Natural killer cell treated with Interleukin-12 subunit alpha and Interleukin-12 subunit beta and Interleukin-15 and Interleukin-18, amount 100 ng/mL, for 72 hours (primary cell): ENCODE data around the gene CYB561D1. TPM values are rescaled to one million over a fixed set of nuclear protein-coding genes. Genes with fewer than 3 reads are reported as not detected.
"Not testable (repeated sequence)": the region's sequence is repeated elsewhere in the genome, so short reads cannot be mapped to it uniquely, and the experiment has no call there.

ENCODE experiments used
- ATAC-seq, 2 donors: fragments of 150-1000 bp; cut with Tn5 transposase in 1 of 2; sonication (Bioruptor Pico), chemical (Tn5 transposase) in 1 of 2; 2 replicates each; pipeline ENCODE4 v1.10.0; 2021
- DNase-seq: peaks from one replicate; pipeline ENCODE4 v3.0.0; 2022; ENCODE audit warnings: low spot score
- H3K27ac Mint-ChIP-seq, 2 donors: 1 replicate in 1 of 2; 2 replicates in 1 of 2; pipeline ENCODE4 v1.8.0; 2022; ENCODE audit warnings: mixed read lengths in 2 of 2, mild to moderate bottlenecking in 1 of 2, moderate library complexity in 1 of 2
- H3K27me3 Mint-ChIP-seq, 2 donors: 1 replicate in 1 of 2; 2 replicates in 1 of 2; pipeline ENCODE4 v1.8.0; 2022; ENCODE audit warnings: mixed read lengths in 2 of 2
- H3K36me3 Mint-ChIP-seq: one replicate; pipeline ENCODE4 v1.8.0; 2022; ENCODE audit warnings: mixed read lengths
- H3K4me1 Mint-ChIP-seq, 2 donors: 1 replicate in 1 of 2; 2 replicates in 1 of 2; pipeline ENCODE4 v1.8.0; 2022; ENCODE audit warnings: low read depth in 2 of 2, mixed read lengths in 2 of 2, mild to moderate bottlenecking in 1 of 2
- H3K4me3 Mint-ChIP-seq: one replicate; pipeline ENCODE4 v1.8.0; 2022; ENCODE audit warnings: mixed read lengths
- H3K9me3 Mint-ChIP-seq: 2 replicates; pipeline ENCODE4 v1.8.0; 2022; ENCODE audit warnings: mixed read lengths
- total RNA-seq, 2 donors: library from RNA; stranded (reverse); gene quantifications; one replicate each; pipeline ENCODE4 v1.2.3, GENCODE V29; 2022

The CYB561D1 gene, protein sequence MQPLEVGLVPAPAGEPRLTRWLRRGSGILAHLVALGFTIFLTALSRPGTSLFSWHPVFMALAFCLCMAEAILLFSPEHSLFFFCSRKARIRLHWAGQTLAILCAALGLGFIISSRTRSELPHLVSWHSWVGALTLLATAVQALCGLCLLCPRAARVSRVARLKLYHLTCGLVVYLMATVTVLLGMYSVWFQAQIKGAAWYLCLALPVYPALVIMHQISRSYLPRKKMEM
- total RNA-seq: 10 to 100 TPM; 13.1 to 18.7 TPM

DNA sequence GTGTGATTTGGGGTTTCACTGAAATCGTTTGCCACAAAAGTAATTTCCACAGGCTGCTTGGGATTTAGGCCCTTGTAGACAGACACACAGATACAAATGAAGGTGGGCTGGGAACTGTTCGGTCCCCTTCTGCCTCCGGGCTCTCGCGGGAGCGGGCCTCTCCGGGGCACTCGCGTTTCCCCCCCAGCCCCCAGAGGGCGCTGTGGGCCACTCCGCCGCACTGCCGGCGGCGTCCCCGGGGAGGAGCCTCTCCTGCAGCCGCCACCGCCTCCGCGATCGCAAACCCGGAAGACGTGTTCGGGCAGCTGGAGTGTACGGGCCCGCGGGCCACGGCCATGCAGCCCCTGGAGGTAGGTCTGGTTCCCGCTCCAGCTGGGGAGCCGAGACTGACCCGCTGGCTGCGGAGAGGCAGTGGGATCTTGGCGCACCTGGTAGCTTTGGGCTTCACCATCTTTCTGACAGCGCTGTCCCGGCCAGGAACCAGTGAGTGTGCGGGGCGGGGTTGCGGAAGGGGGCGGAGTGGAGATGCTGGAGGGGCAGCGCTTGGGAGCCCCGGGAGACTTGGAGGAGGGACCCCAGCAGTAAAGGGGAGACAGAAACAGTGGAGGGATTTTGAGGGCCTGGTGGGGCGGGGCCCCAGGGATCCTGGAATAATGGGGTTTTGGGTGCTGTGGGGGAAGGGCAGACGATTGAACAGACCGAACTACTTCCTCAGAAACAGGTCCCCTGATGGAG, at the start of gene CYB561D1:
Gene CYB561D1 (plus strand): TSS at position 290 of the 735 bp plus-strand sequence. CDS start 46 bp downstream, at position 336.
- H3K4me1 Mint-ChIP-seq: peaks cover 21 to 24% of the 10 kb centered on the region in 2 donors
- H3K27me3 Mint-ChIP-seq: no peaks in the 10 kb centered on the region
- peak within 1 kb of the TSS; percentile 69 to 86 for H3K27ac Mint-ChIP-seq
- no peaks in the 10 kb centered on the region for H3K9me3 Mint-ChIP-seq
- peak; percentile 95 to 96 for ATAC-seq
- peaks cover 7% of the 10 kb centered on the region for H3K36me3 Mint-ChIP-seq
- DNase-seq: peak; percentile 91
- peak within 1 kb of the TSS; percentile 94 for H3K4me3 Mint-ChIP-seq

DNA sequence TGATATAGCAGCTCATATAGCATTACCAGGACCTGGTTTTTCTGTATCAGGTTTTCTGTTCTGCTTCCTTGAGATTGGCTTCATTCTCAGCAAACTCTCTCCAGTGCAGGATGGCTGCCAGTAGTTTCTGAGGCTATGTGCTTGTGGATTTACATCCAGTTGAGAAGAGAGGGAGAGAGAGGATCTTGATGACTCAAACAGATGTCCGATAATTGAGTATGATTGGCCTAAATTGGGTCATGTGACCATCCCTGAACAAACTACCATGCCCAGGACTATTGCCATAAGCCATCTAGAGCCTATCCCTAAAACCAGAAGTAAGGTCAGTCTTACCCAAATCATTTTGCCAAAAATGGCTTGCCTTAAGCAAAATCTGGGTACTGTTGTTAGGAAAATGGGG, 49.5 kb upstream of the CYB561D1 start:
- H3K27ac Mint-ChIP-seq: no peak overlapping the region
- no peaks in the 10 kb centered on the region for H3K36me3 Mint-ChIP-seq
- no peaks in the 10 kb centered on the region for H3K4me1 Mint-ChIP-seq
- no peak overlapping the region for H3K4me3 Mint-ChIP-seq
- DNase-seq (no peak), ATAC-seq (no peak)
- no peaks in the 10 kb centered on the region for H3K9me3 Mint-ChIP-seq
- H3K27me3 Mint-ChIP-seq: peaks cover 11 to 15% of the 10 kb centered on the region in 2 donors

- peaks cover 18 to 25% of the 10 kb centered on the region in 2 donors for H3K27me3 Mint-ChIP-seq
- H3K9me3 Mint-ChIP-seq, H3K4me3 Mint-ChIP-seq, DNase-seq, H3K4me1 Mint-ChIP-seq, H3K27ac Mint-ChIP-seq, ATAC-seq, H3K36me3 Mint-ChIP-seq: not testable (repeated sequence)
These were observed 47.8 kb upstream of the CYB561D1 start for GRCh38 chr1:109445949-109446695.

- no peak overlapping the region for H3K4me3 Mint-ChIP-seq
- DNase-seq (no peak), ATAC-seq (no peak)
- no peaks in the 10 kb centered on the region for H3K36me3 Mint-ChIP-seq
- H3K4me1 Mint-ChIP-seq: no peaks in the 10 kb centered on the region
- H3K27ac Mint-ChIP-seq: no peak overlapping the region
- H3K27me3 Mint-ChIP-seq: peaks cover 21 to 31% of the 10 kb centered on the region in 2 donors
- no peaks in the 10 kb centered on the region for H3K9me3 Mint-ChIP-seq
These were observed 46.4 kb upstream of the CYB561D1 start for GRCh38 chr1:109447524-109447923.

- no peak overlapping the region for H3K27ac Mint-ChIP-seq
These were observed 39.3 kb upstream of the CYB561D1 start for GRCh38 chr1:109454497-109455133.

GRCh38 chr1:109457819-109458218, 36.1 kb upstream of the CYB561D1 start:
- Mint-ChIP-seq H3K36me3 (peaks cover 10% of the 10 kb centered on the region), H3K27me3 (peaks cover 37 to 38% of the 10 kb centered on the region in 2 donors), H3K9me3 (no peaks in the 10 kb centered on the region), H3K4me3 (no peak overlapping the region), H3K27ac (no peak overlapping the region), H3K4me1 (no peaks in the 10 kb centered on the region)
- no peak for ATAC-seq
- no peak for DNase-seq

More at GRCh38 chr1:109454497-109455133, 39.3 kb upstream of the CYB561D1 start:
- H3K9me3 Mint-ChIP-seq: no peaks in the 10 kb centered on the region
- H3K4me1 Mint-ChIP-seq: no peaks in the 10 kb centered on the region
- H3K36me3 Mint-ChIP-seq: peaks cover 10% of the 10 kb centered on the region
- no peak overlapping the region for H3K4me3 Mint-ChIP-seq
- DNase-seq: no peak
- ATAC-seq: no peak
- H3K27me3 Mint-ChIP-seq: peaks cover 30 to 34% of the 10 kb centered on the region in 2 donors

DNA sequence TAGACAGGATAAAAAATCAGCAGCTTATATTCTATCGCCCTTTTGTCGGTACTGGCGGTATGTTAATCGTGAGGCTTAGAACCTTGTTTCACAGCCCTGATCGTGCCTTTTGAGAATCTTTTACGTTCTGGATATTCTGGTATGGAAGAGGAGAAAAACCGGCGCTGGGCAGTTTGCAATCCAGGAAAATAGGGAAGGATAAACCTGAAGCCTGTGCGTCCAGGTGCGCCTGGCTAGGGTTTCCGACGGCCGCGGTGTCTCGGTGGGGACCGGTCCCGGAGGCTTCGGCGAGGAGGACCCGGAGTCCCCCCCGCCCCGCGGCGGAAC, 27.8 kb upstream of the CYB561D1 start:
- ATAC-seq (no peak), DNase-seq (no peak)
- Mint-ChIP-seq H3K4me3 (peak overlapping the region; percentile 66), H3K4me1 (peaks cover 0 to 3% of the 10 kb centered on the region in 2 donors), H3K27me3 (peaks cover 57 to 67% of the 10 kb centered on the region in 2 donors), H3K36me3 (no peaks in the 10 kb centered on the region), H3K27ac (no peak overlapping the region), H3K9me3 (no peaks in the 10 kb centered on the region)

- DNase-seq (no peak), ATAC-seq (peak; percentile 56 to 66)
- Mint-ChIP-seq H3K9me3 (no peaks in the 10 kb centered on the region), H3K27ac (no peak within 1 kb of the TSS), H3K36me3 (no peaks in the 10 kb centered on the region), H3K27me3 (peaks cover 53 to 63% of the 10 kb centered on the region in 2 donors), H3K4me1 (peaks cover 0 to 3% of the 10 kb centered on the region in 2 donors), H3K4me3 (peak within 1 kb of the TSS; percentile 66)
These were observed 27.2 kb upstream of the CYB561D1 start, which contains the start of gene SYPL2 for GRCh38 chr1:109466452-109467300. SYPL2 (plus strand) TSS chr1:109466546; CDS start chr1:109466844, 298 bp downstream.

DNA sequence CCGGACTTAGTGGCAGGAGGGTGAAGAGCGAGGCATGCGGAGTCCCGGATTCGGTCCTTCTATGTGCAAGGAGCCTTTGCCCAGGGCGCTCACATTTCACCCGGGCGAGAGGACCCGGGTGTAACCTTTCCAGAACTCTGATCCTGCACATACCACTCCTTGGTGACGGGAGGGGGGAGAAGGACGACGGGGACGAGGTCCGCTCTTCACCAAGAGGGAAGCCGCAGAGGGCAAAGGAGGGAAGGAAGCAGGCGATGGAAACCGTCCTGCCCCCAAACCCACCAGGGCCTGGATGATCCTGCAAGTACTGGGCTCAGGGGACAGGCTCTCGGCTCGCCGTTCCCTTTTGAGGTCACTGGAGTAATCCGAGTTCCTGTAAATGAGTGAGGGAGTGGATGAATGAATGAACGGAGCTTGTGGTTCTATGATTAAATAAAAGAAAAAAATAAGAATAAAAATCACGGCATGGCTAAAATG, 26.6 kb upstream of the CYB561D1 start:
- H3K9me3 Mint-ChIP-seq: no peaks in the 10 kb centered on the region
- DNase-seq (no peak), ATAC-seq (peak in 1 of 2 donors; percentile 5)
- H3K4me1 Mint-ChIP-seq: peaks cover 0 to 3% of the 10 kb centered on the region in 2 donors
- no peak overlapping the region for H3K4me3 Mint-ChIP-seq
- no peaks in the 10 kb centered on the region for H3K36me3 Mint-ChIP-seq
- H3K27ac Mint-ChIP-seq: no peak overlapping the region
- H3K27me3 Mint-ChIP-seq: peaks cover 50 to 59% of the 10 kb centered on the region in 2 donors

DNA sequence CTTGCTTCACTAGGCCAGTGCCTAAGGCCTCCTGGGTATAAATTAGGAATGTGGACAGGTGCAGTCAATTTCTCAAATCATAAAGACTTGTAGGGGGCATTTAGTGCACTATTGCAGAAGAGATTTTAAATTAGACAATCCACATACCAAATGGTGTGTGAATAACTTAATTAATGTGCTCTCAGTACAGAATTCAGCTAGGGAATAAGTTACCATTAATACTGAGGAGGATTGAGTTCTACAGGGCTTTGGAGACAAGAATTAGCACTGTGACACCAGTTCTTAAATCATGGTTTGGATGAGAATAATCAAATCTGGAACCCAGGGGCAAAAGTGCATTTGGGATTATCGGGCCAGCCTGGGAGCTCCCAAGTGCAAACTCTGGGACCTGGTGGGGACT, 25.8 kb upstream of the CYB561D1 start:
- peaks cover 50 to 60% of the 10 kb centered on the region in 2 donors for H3K27me3 Mint-ChIP-seq
- no peak for ATAC-seq
- DNase-seq: no peak
- no peak overlapping the region for H3K27ac Mint-ChIP-seq
- H3K4me1 Mint-ChIP-seq: peaks cover 0 to 3% of the 10 kb centered on the region in 2 donors
- no peak overlapping the region for H3K4me3 Mint-ChIP-seq
- no peaks in the 10 kb centered on the region for H3K36me3 Mint-ChIP-seq
- H3K9me3 Mint-ChIP-seq: no peaks in the 10 kb centered on the region

GRCh38 chr1:109468903-109469302, 25.0 kb upstream of the CYB561D1 start:
- no peaks in the 10 kb centered on the region for H3K9me3 Mint-ChIP-seq
- H3K36me3 Mint-ChIP-seq: no peaks in the 10 kb centered on the region
- H3K4me1 Mint-ChIP-seq: peaks cover 0 to 3% of the 10 kb centered on the region in 2 donors
- H3K27ac Mint-ChIP-seq: no peak overlapping the region
- H3K27me3 Mint-ChIP-seq: peaks cover 52 to 61% of the 10 kb centered on the region in 2 donors
- DNase-seq (no peak), ATAC-seq (no peak)
- no peak overlapping the region for H3K4me3 Mint-ChIP-seq

DNA sequence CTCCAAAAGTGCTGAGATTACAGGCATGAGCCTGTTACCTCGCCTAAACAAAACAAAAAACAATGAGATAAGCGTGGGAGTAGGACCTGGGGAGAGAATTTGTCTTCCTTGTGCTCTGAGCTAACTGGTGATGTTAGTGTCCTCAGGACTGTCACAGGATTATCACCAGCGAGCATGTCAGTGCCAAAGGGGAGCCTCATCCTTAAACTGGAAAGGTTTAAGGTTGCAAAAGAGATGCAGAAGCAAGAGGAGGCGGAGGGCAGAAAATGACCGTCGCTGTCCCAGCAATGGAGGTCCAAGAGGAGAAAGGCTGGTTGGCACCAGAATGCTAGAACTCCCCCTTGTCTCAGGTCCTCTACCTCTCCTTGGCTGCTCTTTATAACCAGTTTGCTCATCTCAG, 23.6 kb upstream of the CYB561D1 start:
- Mint-ChIP-seq H3K4me1 (peaks cover 0 to 3% of the 10 kb centered on the region in 2 donors), H3K27me3 (peaks cover 40 to 48% of the 10 kb centered on the region in 2 donors)
- DNase-seq: no peak

More for the DNA sequence above, 23.6 kb upstream of the CYB561D1 start:
- Mint-ChIP-seq H3K36me3 (no peaks in the 10 kb centered on the region), H3K4me3 (no peak overlapping the region), H3K27ac (no peak overlapping the region), H3K9me3 (no peaks in the 10 kb centered on the region)
- ATAC-seq: no peak
